ENCODE results near the gene PTBP3. TPM values are rescaled to one million over a fixed set of nuclear protein-coding genes. Genes with fewer than 3 reads are reported as not detected.
A peak's percentile ranks its signal among the peaks of the same experiment; 100 is the strongest.

The PTBP3 gene
- total RNA-seq, 2 experiments from 2014 or later, result 156 to 176 TPM

GRCh38 chr9:112323378-112323854, 10.0 kb downstream of the PTBP3 start:
- ATAC-seq (no peak), DNase-seq (no peak)
- peaks cover 70% of the 10 kb centered on the region for H3K36me3 Mint-ChIP-seq (ENCODE audit: low read depth)
- no peak overlapping the region for H3K27ac Mint-ChIP-seq
- peaks cover 21% of the 10 kb centered on the region for H3K9me3 Mint-ChIP-seq (ENCODE audit: insufficient read depth)
- H3K4me1 Mint-ChIP-seq (ENCODE audit: low read depth), result peaks cover 49% of the 10 kb centered on the region
- CTCF ChIA-PET, result interaction anchor here (1.1 kb wide), 1 partner anchor 10 kb away, joined by 3 read pairs; the partner anchor contains the start of gene PTBP3
- no peak overlapping the region for H3K4me3 Mint-ChIP-seq
- H3K27me3 Mint-ChIP-seq (ENCODE audit: low read depth), result no peaks in the 10 kb centered on the region
- POLR2A ChIA-PET, result interaction anchor here (1.3 kb wide), 1 partner anchor 10 kb away, joined by 3 read pairs; the partner anchor contains the start of gene PTBP3

DNA sequence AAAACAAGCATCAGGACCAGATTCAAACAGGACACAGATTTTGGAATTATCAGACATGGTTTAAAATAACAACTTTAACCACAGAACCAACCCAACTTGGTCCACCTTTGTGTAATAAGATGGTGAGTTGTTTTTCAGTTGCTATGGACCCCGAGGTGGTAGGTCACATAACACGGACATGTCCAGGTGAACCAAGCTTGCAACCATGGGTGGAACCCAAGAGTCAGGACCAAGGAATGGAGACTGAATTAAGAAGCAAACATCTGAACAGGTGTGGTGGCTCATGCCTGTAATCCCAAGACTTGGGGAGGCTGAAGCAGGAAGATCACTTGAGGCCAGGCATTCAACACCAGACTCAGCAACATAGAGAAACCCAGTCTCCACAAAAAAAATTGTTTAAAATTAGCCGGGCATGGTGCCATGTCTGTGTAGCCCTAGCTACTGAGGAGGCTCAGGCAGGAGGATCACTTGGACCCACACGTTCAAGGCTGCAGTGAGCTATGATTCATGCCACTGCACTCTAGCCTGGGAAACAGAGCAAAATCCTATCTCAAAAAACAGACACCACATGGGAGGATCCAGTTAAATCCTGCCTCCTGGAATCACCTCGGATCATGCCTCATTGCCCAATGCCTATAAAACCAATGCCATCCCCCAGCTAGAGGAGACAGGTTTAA, 10.6 kb downstream of the PTBP3 start:
- Mint-ChIP-seq H3K36me3 (ENCODE audit: low read depth) (peaks cover 70% of the 10 kb centered on the region), H3K4me1 (ENCODE audit: low read depth) (peaks cover 49% of the 10 kb centered on the region), H3K4me3 (no peak overlapping the region), H3K27me3 (ENCODE audit: low read depth) (no peaks in the 10 kb centered on the region), H3K9me3 (ENCODE audit: insufficient read depth) (peaks cover 21% of the 10 kb centered on the region), H3K27ac (no peak overlapping the region)
- CTCF ChIA-PET, result interaction anchor here (1.1 kb wide), 1 partner anchor 10 kb away, joined by 3 read pairs; the partner anchor contains the start of gene PTBP3
- ATAC-seq, result no peak
- POLR2A ChIA-PET, result interaction anchor here (0.5 to 1.3 kb wide), 3 partner anchors 11 to 361 kb away, joined by 3 read pairs; partner anchors contain the start of gene PTBP3
- DNase-seq, result no peak

GRCh38 chr9:112316258-112316943, 17.0 kb downstream of the PTBP3 start:
- no peaks in the 10 kb centered on the region for H3K27me3 Mint-ChIP-seq (ENCODE audit: low read depth)
- peak overlapping the region; percentile 70 for H3K4me3 Mint-ChIP-seq
- peaks cover 57% of the 10 kb centered on the region for H3K36me3 Mint-ChIP-seq (ENCODE audit: low read depth)
- peak overlapping the region; percentile 96 for H3K27ac Mint-ChIP-seq
- DNase-seq (no peak), ATAC-seq (peak; percentile 28)
- CTCF ChIA-PET, result interaction anchor here (0.6 to 1.6 kb wide), 7 partner anchors 9 to 46 kb away, joined by 3 to 8 read pairs (median 3); no protein-coding TSS in a partner anchor
- H3K4me1 Mint-ChIP-seq (ENCODE audit: low read depth), result peaks cover 60% of the 10 kb centered on the region
- H3K9me3 Mint-ChIP-seq (ENCODE audit: insufficient read depth), result no peaks in the 10 kb centered on the region
- POLR2A ChIA-PET, result interaction anchor here (0.7 to 4.5 kb wide), 4 partner anchors 12 to 419 kb away, joined by 3 to 33 read pairs (median 4); partner anchors contain the start of gene PTBP3

- peaks cover 55% of the 10 kb centered on the region for H3K36me3 Mint-ChIP-seq (ENCODE audit: low read depth)
- H3K27me3 Mint-ChIP-seq (ENCODE audit: low read depth), result no peaks in the 10 kb centered on the region
- CTCF ChIA-PET, result interaction anchor here (0.9 to 1.6 kb wide), 3 partner anchors 10 to 47 kb away, joined by 3 to 8 read pairs (median 3); no protein-coding TSS in a partner anchor
- peak overlapping the region; percentile 96 for H3K27ac Mint-ChIP-seq
- H3K4me1 Mint-ChIP-seq (ENCODE audit: low read depth), result peaks cover 62% of the 10 kb centered on the region
- ATAC-seq (peak; percentile 52), DNase-seq (no peak)
- POLR2A ChIA-PET, result interaction anchor here (0.6 to 4.5 kb wide), 4 partner anchors 13 to 418 kb away, joined by 3 to 33 read pairs (median 3); partner anchors contain the start of gene PTBP3
- no peaks in the 10 kb centered on the region for H3K9me3 Mint-ChIP-seq (ENCODE audit: insufficient read depth)
- H3K4me3 Mint-ChIP-seq, result peak overlapping the region; percentile 53
These were observed 17.8 kb downstream of the PTBP3 start for GRCh38 chr9:112315331-112316257.

DNA sequence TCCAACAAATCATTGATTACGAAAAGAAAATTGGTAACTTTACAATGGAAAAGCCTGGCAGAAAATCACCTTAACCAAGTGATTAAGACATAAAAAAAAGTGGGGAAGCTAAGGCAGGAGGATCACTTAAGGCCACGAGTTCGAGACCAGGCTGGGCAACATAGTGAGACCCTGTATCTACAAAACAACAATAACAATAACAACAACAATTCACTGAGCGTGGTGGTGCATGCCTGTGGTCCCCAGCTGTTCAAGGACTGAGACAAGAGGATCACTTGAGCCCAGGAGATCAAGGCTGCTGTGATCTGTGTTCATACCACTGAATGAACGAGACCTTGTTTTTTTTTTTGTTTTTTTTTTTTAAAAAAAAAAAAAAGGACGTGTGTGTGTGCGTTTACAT, 21.3 kb downstream of the PTBP3 start:
- ChIA-PET POLR2A (no interaction called here), CTCF (no interaction called here)
- ATAC-seq, result no peak
- Mint-ChIP-seq H3K27me3 (ENCODE audit: low read depth) (no peaks in the 10 kb centered on the region), H3K27ac (no peak overlapping the region), H3K4me3 (no peak overlapping the region), H3K9me3 (ENCODE audit: insufficient read depth) (no peaks in the 10 kb centered on the region), H3K36me3 (ENCODE audit: low read depth) (peaks cover 37% of the 10 kb centered on the region), H3K4me1 (ENCODE audit: low read depth) (peaks cover 41% of the 10 kb centered on the region)
- DNase-seq, result no peak

DNA sequence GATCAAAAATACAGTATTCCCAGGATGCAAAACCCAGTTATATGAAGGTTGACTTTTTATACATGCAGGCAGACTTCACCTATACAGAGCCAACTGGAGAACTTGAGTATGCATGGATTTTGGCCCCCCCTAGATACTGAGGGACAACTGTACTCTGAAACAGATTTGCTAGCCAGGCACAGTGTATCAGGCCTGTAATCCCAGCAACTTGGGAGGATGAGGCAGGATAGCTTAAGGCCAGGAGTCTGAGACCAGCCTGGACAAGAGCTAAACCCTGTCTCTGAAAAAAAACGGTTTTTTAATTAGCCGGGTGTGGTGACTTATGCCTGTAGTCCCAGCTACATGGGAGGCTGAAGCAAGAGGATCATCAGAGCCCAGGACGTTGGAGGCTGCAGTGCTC, 21.9 kb downstream of the PTBP3 start:
- Mint-ChIP-seq H3K27ac (no peak overlapping the region), H3K4me1 (ENCODE audit: low read depth) (peaks cover 35% of the 10 kb centered on the region), H3K27me3 (ENCODE audit: low read depth) (no peaks in the 10 kb centered on the region), H3K36me3 (ENCODE audit: low read depth) (peaks cover 33% of the 10 kb centered on the region), H3K9me3 (ENCODE audit: insufficient read depth) (no peaks in the 10 kb centered on the region), H3K4me3 (no peak overlapping the region)
- POLR2A ChIA-PET, result no interaction called here
- no peak for ATAC-seq
- no peak for DNase-seq
- CTCF ChIA-PET, result no interaction called here

GRCh38 chr9:112310826-112311225, 22.6 kb downstream of the PTBP3 start:
- ChIA-PET CTCF (no interaction called here), POLR2A (no interaction called here)
- Mint-ChIP-seq H3K4me3 (no peak overlapping the region), H3K27me3 (ENCODE audit: low read depth) (no peaks in the 10 kb centered on the region), H3K27ac (no peak overlapping the region), H3K4me1 (ENCODE audit: low read depth) (peaks cover 29% of the 10 kb centered on the region), H3K9me3 (ENCODE audit: insufficient read depth) (no peaks in the 10 kb centered on the region), H3K36me3 (ENCODE audit: low read depth) (peaks cover 26% of the 10 kb centered on the region)
- no peak for ATAC-seq
- DNase-seq, result no peak

DNA sequence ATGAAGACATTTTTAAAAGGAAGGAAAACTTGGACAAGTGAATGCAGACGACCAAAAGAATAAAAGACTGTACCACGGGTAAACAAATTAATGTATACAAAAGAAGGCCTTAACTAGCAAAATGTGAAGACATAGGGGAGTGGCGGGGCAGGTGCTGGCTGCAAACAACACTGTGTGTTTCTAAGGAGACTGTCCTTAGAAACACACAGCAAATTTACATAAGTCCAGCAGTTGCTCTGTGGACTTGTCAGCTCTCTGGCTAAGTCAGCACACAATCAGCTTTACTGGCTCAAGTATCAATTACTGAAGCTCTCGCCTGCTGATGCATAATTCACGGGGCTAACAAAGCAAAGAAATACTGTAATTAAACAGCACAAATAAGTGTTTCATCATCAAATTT, 24.8 kb downstream of the PTBP3 start:
- H3K4me1 Mint-ChIP-seq (ENCODE audit: low read depth), result peaks cover 13% of the 10 kb centered on the region
- H3K4me3 Mint-ChIP-seq, result no peak overlapping the region
- ChIA-PET POLR2A (no interaction called here), CTCF (no interaction called here)
- H3K27me3 Mint-ChIP-seq (ENCODE audit: low read depth), result no peaks in the 10 kb centered on the region
- peaks cover 15% of the 10 kb centered on the region for H3K36me3 Mint-ChIP-seq (ENCODE audit: low read depth)
- no peak for ATAC-seq
- H3K27ac Mint-ChIP-seq, result no peak overlapping the region
- H3K9me3 Mint-ChIP-seq (ENCODE audit: insufficient read depth), result no peaks in the 10 kb centered on the region
- DNase-seq, result no peak

GRCh38 chr9:112301420-112301819, 32.0 kb downstream of the PTBP3 start:
- ATAC-seq (peak; percentile 53), DNase-seq (no peak)
- CTCF ChIA-PET, result interaction anchor here (1.2 kb wide), 1 partner anchor 12 kb away, joined by 3 read pairs; no protein-coding TSS in a partner anchor
- POLR2A ChIA-PET, result no interaction called here
- Mint-ChIP-seq H3K4me3 (no peak overlapping the region), H3K27me3 (ENCODE audit: low read depth) (no peaks in the 10 kb centered on the region), H3K9me3 (ENCODE audit: insufficient read depth) (no peaks in the 10 kb centered on the region), H3K27ac (no peak overlapping the region), H3K4me1 (ENCODE audit: low read depth) (peaks cover 26% of the 10 kb centered on the region), H3K36me3 (ENCODE audit: low read depth) (peaks cover 21% of the 10 kb centered on the region)

DNA sequence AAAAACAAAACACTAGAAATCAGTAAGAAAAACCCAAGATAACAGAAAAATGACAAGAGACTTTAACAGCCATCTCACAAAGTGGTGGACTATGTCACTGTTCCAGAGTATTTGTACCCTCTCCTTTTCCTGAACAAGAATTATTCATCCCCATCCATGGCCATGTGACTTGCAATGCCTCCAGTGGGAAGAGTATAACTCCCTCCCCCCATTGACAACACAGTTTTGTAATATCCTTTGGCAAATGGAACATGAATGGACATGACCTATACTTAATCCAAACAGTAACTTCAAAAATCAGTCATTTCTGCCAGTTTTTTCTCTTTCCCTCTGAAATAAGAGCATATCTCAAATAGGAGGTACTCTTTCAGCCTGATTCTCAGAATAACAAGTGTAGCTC, 33.9 kb downstream of the PTBP3 start:
- ChIA-PET CTCF (no interaction called here), POLR2A (no interaction called here)
- ATAC-seq (no peak), DNase-seq (no peak)
- H3K36me3 Mint-ChIP-seq (ENCODE audit: low read depth), result peaks cover 31% of the 10 kb centered on the region
- H3K9me3 Mint-ChIP-seq (ENCODE audit: insufficient read depth), result no peaks in the 10 kb centered on the region
- no peaks in the 10 kb centered on the region for H3K27me3 Mint-ChIP-seq (ENCODE audit: low read depth)
- no peak overlapping the region for H3K4me3 Mint-ChIP-seq
- H3K27ac Mint-ChIP-seq, result no peak overlapping the region
- peaks cover 23% of the 10 kb centered on the region for H3K4me1 Mint-ChIP-seq (ENCODE audit: low read depth)

GRCh38 chr9:112296929-112297328, 36.5 kb downstream of the PTBP3 start:
- CTCF ChIA-PET, result no interaction called here
- peaks cover 50% of the 10 kb centered on the region for H3K36me3 Mint-ChIP-seq (ENCODE audit: low read depth)

More at GRCh38 chr9:112296929-112297328, 36.5 kb downstream of the PTBP3 start:
- no peak overlapping the region for H3K27ac Mint-ChIP-seq
- H3K4me1 Mint-ChIP-seq (ENCODE audit: low read depth), result peaks cover 19% of the 10 kb centered on the region
- H3K9me3 Mint-ChIP-seq (ENCODE audit: insufficient read depth), result no peaks in the 10 kb centered on the region
- POLR2A ChIA-PET, result no interaction called here
- H3K4me3 Mint-ChIP-seq, result no peak overlapping the region
- no peak for ATAC-seq
- DNase-seq, result no peak
- H3K27me3 Mint-ChIP-seq (ENCODE audit: low read depth), result no peaks in the 10 kb centered on the region

All from activated CD8-positive, alpha-beta T cell treated with anti-CD3 and anti-CD28 coated beads, Interleukin-2, amount 10 ng/mL, durations not matched to agents 7 days and 5 days (primary cell).